Stimulated activated effector memory CD8-positive, alpha-beta T cell treated with anti-CD3 and anti-CD28 coated beads, Interleukin-12 subunit alpha, Interleukin-12 subunit beta, amount 100 ng/mL, for 72 hours (primary cell): Measurements from ENCODE around the gene EPB41L4A.

ENCODE experiments used
- ATAC-seq: fragments of 150-1000 bp; cut with Tn5 transposase; 2 replicates; pipeline ENCODE4 v1.10.0; 2021
- DNase-seq, 2 donors: peaks; one replicate each; pipeline ENCODE4 v3.0.0; 2021 to 2022; ENCODE audit warnings: low spot score in 2 of 2
- H3K27ac Mint-ChIP-seq: one replicate; pipeline ENCODE4 v1.8.0; 2022; ENCODE audit warnings: mild to moderate bottlenecking, mixed read lengths
- H3K36me3 Mint-ChIP-seq: one replicate; pipeline ENCODE4 v1.8.0; 2022; ENCODE audit warnings: mild to moderate bottlenecking, mixed read lengths
- H3K4me1 Mint-ChIP-seq: one replicate; pipeline ENCODE4 v1.8.0; 2022; ENCODE audit warnings: mixed read lengths
- H3K4me3 Mint-ChIP-seq: one replicate; pipeline ENCODE4 v1.8.0; 2022; ENCODE audit warnings: mild to moderate bottlenecking, mixed read lengths
- H3K9me3 Mint-ChIP-seq: one replicate; pipeline ENCODE4 v1.8.0; 2022; ENCODE audit warnings: mixed read lengths

EPB41L4A gene

GRCh38 chr5:112316006-112316405 is 103.1 kb downstream of the EPB41L4A start:
- ATAC-seq (no peak), DNase-seq (no peak)
- Mint-ChIP-seq H3K4me3 (no peak overlapping the region), H3K36me3 (no peaks in the 10 kb centered on the region), H3K9me3 (no peaks in the 10 kb centered on the region), H3K27ac (no peak overlapping the region), H3K4me1 (no peaks in the 10 kb centered on the region)

DNA sequence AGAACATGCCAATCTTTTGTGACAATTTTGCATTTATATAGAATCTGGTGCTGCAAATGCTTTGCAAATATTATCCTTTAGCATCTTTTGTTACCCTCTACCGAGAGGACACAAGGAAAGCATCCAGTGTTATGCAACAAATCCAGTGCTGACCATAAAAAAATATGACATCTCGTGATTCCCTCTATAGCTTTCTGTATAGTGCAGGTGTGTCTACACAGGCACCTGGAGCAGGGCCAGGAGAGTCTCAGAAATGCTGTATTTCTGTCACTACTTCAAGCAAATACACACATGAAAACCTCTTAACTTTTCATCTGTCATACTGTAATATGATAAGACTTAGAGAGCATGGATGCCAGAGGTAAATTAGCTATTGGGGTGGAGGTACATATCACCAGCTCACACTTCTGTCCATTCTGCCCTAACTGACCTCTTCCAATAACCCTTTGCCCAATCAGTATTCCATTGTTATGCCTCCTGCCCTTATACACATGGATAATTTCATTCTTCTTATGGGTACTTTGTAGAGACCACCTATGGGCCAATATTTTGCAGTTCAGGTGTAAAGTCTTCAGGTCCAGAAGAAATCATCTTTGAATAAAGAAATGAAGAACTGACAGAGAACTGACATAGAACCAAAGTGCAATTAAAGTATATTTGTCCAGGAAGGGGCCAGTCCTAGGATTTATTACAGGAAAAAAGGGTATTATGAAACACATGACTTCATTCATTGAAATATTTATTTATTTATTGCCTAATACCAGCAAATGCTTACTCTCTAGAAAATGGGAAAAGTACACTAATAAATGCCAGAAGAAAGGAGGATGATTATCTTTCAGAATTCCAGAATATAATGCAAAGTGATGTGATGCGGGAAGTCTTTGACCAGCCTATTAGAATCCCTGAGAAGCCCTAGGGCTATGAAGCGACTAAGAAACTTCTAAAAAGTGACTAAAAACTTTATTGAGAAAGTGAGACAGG is 106.5 kb downstream of the EPB41L4A start:
- Mint-ChIP-seq H3K9me3 (no peaks in the 10 kb centered on the region), H3K4me1 (no peaks in the 10 kb centered on the region), H3K4me3 (no peak overlapping the region), H3K36me3 (no peaks in the 10 kb centered on the region), H3K27ac (no peak overlapping the region)
- DNase-seq (no peak), ATAC-seq (no peak)

GRCh38 chr5:112310746-112311145 is 108.3 kb downstream of the EPB41L4A start:
- Mint-ChIP-seq H3K4me3 (no peak overlapping the region), H3K36me3 (no peaks in the 10 kb centered on the region), H3K27ac (no peak overlapping the region), H3K4me1 (no peaks in the 10 kb centered on the region), H3K9me3 (no peaks in the 10 kb centered on the region)
- no peak for ATAC-seq
- no peak for DNase-seq

GRCh38 chr5:112308608-112309007 is 110.5 kb downstream of the EPB41L4A start:
- DNase-seq (no peak), ATAC-seq (no peak)
- H3K4me3 Mint-ChIP-seq: no peak overlapping the region
- no peaks in the 10 kb centered on the region for H3K36me3 Mint-ChIP-seq
- H3K27ac Mint-ChIP-seq: no peak overlapping the region
- H3K4me1 Mint-ChIP-seq: no peaks in the 10 kb centered on the region
- H3K9me3 Mint-ChIP-seq: no peaks in the 10 kb centered on the region

- Mint-ChIP-seq H3K4me1 (no peaks in the 10 kb centered on the region), H3K4me3 (no peak overlapping the region), H3K36me3 (no peaks in the 10 kb centered on the region), H3K27ac (no peak overlapping the region), H3K9me3 (no peaks in the 10 kb centered on the region)
- no peak for ATAC-seq
- no peak for DNase-seq
Observed at GRCh38 chr5:112306956-112307355, 112.1 kb downstream of the EPB41L4A start.

GRCh38 chr5:112304743-112305142 is 114.3 kb downstream of the EPB41L4A start:
- no peak for DNase-seq
- Mint-ChIP-seq H3K9me3 (no peaks in the 10 kb centered on the region), H3K36me3 (no peaks in the 10 kb centered on the region), H3K27ac (no peak overlapping the region), H3K4me1 (no peaks in the 10 kb centered on the region), H3K4me3 (no peak overlapping the region)
- ATAC-seq: no peak

- ATAC-seq: no peak
- H3K36me3 Mint-ChIP-seq: no peaks in the 10 kb centered on the region
- H3K4me1 Mint-ChIP-seq: no peaks in the 10 kb centered on the region
- no peak overlapping the region for H3K27ac Mint-ChIP-seq
- H3K9me3 Mint-ChIP-seq: peaks cover 5% of the 10 kb centered on the region
- no peak overlapping the region for H3K4me3 Mint-ChIP-seq
- no peak for DNase-seq
Observed at GRCh38 chr5:112303685-112304084, 115.4 kb downstream of the EPB41L4A start.

- Mint-ChIP-seq H3K9me3 (peaks cover 11% of the 10 kb centered on the region), H3K36me3 (no peaks in the 10 kb centered on the region), H3K4me1 (no peaks in the 10 kb centered on the region), H3K27ac (no peak overlapping the region), H3K4me3 (no peak overlapping the region)
- DNase-seq (no peak), ATAC-seq (no peak)
Observed at GRCh38 chr5:112294126-112294525, 125.0 kb downstream of the EPB41L4A start.

GRCh38 chr5:112293587-112293986 is 125.5 kb downstream of the EPB41L4A start:
- ATAC-seq: no peak
- no peak for DNase-seq
- Mint-ChIP-seq H3K4me1 (no peaks in the 10 kb centered on the region), H3K36me3 (no peaks in the 10 kb centered on the region), H3K9me3 (peaks cover 6% of the 10 kb centered on the region), H3K27ac (no peak overlapping the region), H3K4me3 (no peak overlapping the region)

DNA sequence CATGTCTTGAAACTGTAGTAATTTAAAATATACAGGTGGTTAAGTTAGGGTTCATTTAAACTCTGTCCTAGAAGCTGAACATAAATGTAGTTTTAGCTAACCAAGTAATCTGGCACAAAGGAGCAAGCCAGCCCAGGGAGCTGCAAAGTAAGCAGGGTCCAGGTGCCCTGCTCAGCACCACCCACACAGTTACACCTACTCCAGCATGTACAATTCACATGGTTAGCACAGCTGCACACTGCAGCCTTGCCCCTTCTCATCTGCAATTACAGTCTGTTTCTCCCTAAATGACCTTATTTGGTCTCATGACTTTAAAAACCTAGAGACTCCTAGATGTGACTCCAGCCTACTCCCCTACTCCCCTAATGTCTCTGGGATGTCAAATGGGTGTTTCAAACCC is 128.4 kb downstream of the EPB41L4A start:
- Mint-ChIP-seq H3K36me3 (no peaks in the 10 kb centered on the region), H3K4me3 (no peak overlapping the region), H3K27ac (no peak overlapping the region), H3K4me1 (no peaks in the 10 kb centered on the region), H3K9me3 (no peaks in the 10 kb centered on the region)
- DNase-seq (no peak), ATAC-seq (peak; percentile 11)

- Mint-ChIP-seq H3K9me3 (no peaks in the 10 kb centered on the region), H3K27ac (no peak overlapping the region), H3K4me3 (no peak overlapping the region), H3K36me3 (no peaks in the 10 kb centered on the region), H3K4me1 (no peaks in the 10 kb centered on the region)
- ATAC-seq (peak; percentile 20), DNase-seq (no peak)
Observed at GRCh38 chr5:112289465-112289864, 129.6 kb downstream of the EPB41L4A start.

DNA sequence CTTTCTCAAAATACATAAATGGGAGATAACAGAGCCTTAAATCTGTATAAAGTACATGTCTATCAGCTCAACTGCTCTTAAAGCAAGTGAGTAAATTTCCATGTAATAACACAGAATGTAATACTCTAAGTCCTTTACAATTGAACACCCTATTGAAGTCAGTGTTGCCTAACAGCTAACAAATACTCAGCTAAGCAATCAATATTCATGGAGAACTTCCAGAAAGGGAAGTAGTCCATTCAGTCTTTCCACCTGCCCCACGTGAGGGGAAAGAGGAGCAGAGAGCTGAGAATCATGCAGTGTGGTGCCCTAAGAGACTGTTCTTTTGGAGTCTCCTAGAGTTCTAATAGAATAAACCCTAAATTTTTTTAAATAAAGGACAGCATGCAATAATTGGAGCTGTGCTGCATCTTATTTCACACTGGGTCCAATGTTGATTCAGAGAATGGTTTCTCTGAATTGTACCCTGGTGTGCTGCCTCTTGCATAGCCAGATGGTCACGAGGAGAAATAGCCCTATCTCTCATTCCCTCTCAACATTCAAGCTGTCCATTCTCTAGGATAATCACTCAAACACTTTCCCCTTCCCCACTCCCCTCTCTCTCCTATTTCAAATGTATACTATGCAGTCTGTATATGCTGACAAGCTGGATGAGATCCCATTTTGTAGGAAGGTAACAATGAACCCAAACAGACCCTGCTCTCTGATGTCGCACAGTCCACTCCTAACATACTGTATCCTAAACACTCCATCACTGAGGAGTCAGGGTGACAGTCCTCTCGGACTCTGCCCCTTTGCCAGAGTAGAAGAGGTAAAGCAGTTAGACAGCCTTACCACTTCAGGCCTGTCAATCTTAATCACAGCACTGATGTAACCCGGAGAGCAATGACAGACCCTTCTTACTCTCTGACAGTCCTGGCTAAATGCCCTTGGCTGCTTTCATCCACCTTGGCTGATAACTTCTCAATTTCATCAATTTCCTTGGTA is 134.8 kb downstream of the EPB41L4A start:
- Mint-ChIP-seq H3K36me3 (no peaks in the 10 kb centered on the region), H3K4me3 (no peak overlapping the region), H3K4me1 (no peaks in the 10 kb centered on the region), H3K9me3 (no peaks in the 10 kb centered on the region), H3K27ac (no peak overlapping the region)
- DNase-seq: no peak
- no peak for ATAC-seq

DNA sequence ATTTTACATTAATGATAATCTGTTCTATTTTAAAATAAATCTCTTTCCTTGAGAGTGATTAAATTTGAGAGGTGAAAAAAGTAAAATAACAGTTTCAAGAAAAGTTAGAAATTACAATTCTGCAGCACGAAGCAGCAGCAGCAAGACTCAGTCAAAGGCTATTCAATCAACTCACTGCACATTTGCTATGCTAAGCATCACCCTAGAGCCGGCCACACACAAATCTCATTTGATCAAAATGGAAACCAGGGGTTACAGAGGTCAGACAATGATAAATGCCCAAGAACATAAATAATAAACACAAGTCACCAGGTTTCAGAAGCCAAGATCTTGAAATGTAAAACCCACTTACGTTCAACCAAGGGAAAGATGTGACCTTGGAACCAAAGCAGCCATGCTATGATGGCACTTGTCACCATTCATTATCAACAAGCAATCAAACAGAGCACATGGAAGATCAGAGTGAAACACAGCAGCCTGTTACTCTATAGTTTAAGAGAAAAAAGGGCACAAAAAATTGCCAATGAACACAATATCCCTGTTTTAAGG is 136.0 kb downstream of the EPB41L4A start:
- H3K9me3 Mint-ChIP-seq: no peaks in the 10 kb centered on the region
- H3K27ac Mint-ChIP-seq: no peak overlapping the region
- no peaks in the 10 kb centered on the region for H3K4me1 Mint-ChIP-seq
- no peaks in the 10 kb centered on the region for H3K36me3 Mint-ChIP-seq
- ATAC-seq: no peak
- H3K4me3 Mint-ChIP-seq: no peak overlapping the region
- no peak for DNase-seq

GRCh38 chr5:112279082-112279481 is 140.0 kb downstream of the EPB41L4A start:
- H3K36me3 Mint-ChIP-seq: no peaks in the 10 kb centered on the region
- H3K27ac Mint-ChIP-seq: no peak overlapping the region
- no peak overlapping the region for H3K4me3 Mint-ChIP-seq
- no peaks in the 10 kb centered on the region for H3K9me3 Mint-ChIP-seq
- H3K4me1 Mint-ChIP-seq: no peaks in the 10 kb centered on the region
- ATAC-seq (no peak), DNase-seq (no peak)

DNA sequence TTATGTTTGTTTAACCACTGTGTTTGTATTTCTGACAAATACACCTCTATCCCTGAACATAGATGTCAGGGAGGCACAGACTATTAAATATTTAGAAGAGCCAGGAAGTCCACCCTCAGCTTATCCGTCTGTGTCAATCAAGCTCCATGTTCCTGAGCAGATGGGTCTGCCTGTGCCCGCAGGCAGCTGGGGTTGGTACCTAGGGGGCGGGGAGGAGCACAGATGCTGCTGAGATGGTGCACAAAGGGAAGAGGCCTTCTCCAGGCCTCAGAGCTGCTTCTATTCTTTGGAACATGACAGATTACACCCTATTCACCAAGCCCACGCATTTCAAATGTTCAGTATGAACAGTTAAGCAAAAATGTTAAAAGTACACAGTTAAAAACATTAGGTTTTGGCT is 142.1 kb downstream of the EPB41L4A start:
- Mint-ChIP-seq H3K4me1 (no peaks in the 10 kb centered on the region), H3K4me3 (no peak overlapping the region), H3K27ac (no peak overlapping the region), H3K9me3 (no peaks in the 10 kb centered on the region), H3K36me3 (no peaks in the 10 kb centered on the region)
- no peak for DNase-seq
- ATAC-seq: no peak
